Measurements from ENCODE around the gene GTSF1L.

GTSF1L gene

GRCh38 chr20:43717616-43717995 lies 9.2 kb downstream of the GTSF1L start:
- no peak for TF ChIP-seq CTCF (IDR thresholded peaks at IDR 0.05)
- Mint-ChIP-seq H3K9me3 (no peaks in the 10 kb centered on the region), H3K27ac (no peak overlapping the region), H3K4me3 (no peak overlapping the region), H3K27me3 (ENCODE audit: low read depth, poor library complexity) (no peaks in the 10 kb centered on the region), H3K36me3 (ENCODE audit: low read depth) (peaks cover 24% of the 10 kb centered on the region), H3K4me1 (peaks cover 7% of the 10 kb centered on the region)
- DNase-seq, result no peak

- Mint-ChIP-seq H3K4me3 (no peak overlapping the region), H3K36me3 (ENCODE audit: low read depth) (peaks cover 25% of the 10 kb centered on the region), H3K9me3 (no peaks in the 10 kb centered on the region), H3K27me3 (ENCODE audit: low read depth, poor library complexity) (no peaks in the 10 kb centered on the region), H3K27ac (no peak overlapping the region), H3K4me1 (peaks cover 7% of the 10 kb centered on the region)
- no peak for TF ChIP-seq CTCF (IDR thresholded peaks at IDR 0.05)
- no peak for DNase-seq
These were observed 9.8 kb downstream of the GTSF1L start for GRCh38 chr20:43716757-43717615.

- Mint-ChIP-seq H3K4me1 (peaks cover 7% of the 10 kb centered on the region), H3K27ac (no peak overlapping the region), H3K27me3 (ENCODE audit: low read depth, poor library complexity) (no peaks in the 10 kb centered on the region), H3K9me3 (no peaks in the 10 kb centered on the region), H3K36me3 (ENCODE audit: low read depth) (peaks cover 29% of the 10 kb centered on the region), H3K4me3 (no peak overlapping the region)
- DNase-seq, result no peak
- TF ChIP-seq CTCF (IDR thresholded peaks at IDR 0.05), result no peak
These were observed 10.7 kb downstream of the GTSF1L start for GRCh38 chr20:43716123-43716522.

GRCh38 chr20:43715511-43715910 lies 11.3 kb downstream of the GTSF1L start:
- Mint-ChIP-seq H3K27me3 (ENCODE audit: low read depth, poor library complexity) (no peaks in the 10 kb centered on the region), H3K9me3 (no peaks in the 10 kb centered on the region), H3K27ac (no peak overlapping the region), H3K36me3 (ENCODE audit: low read depth) (peaks cover 29% of the 10 kb centered on the region), H3K4me3 (no peak overlapping the region), H3K4me1 (peaks cover 1% of the 10 kb centered on the region)
- DNase-seq, result no peak
- TF ChIP-seq CTCF (IDR thresholded peaks at IDR 0.05), result no peak

GRCh38 chr20:43715044-43715443 lies 11.8 kb downstream of the GTSF1L start:
- Mint-ChIP-seq H3K9me3 (no peaks in the 10 kb centered on the region), H3K36me3 (ENCODE audit: low read depth) (peaks cover 27% of the 10 kb centered on the region), H3K27me3 (ENCODE audit: low read depth, poor library complexity) (no peaks in the 10 kb centered on the region), H3K27ac (no peak overlapping the region), H3K4me3 (no peak overlapping the region), H3K4me1 (no peaks in the 10 kb centered on the region)
- DNase-seq, result no peak
- TF ChIP-seq CTCF (IDR thresholded peaks at IDR 0.05), result no peak

- no peak overlapping the region for H3K4me3 Mint-ChIP-seq
- no peak for TF ChIP-seq CTCF (IDR thresholded peaks at IDR 0.05)
- no peaks in the 10 kb centered on the region for H3K4me1 Mint-ChIP-seq
- no peak for DNase-seq
- peaks cover 36% of the 10 kb centered on the region for H3K36me3 Mint-ChIP-seq (ENCODE audit: low read depth)
- no peak overlapping the region for H3K27ac Mint-ChIP-seq
- peaks cover 3% of the 10 kb centered on the region for H3K27me3 Mint-ChIP-seq (ENCODE audit: low read depth, poor library complexity)
- no peaks in the 10 kb centered on the region for H3K9me3 Mint-ChIP-seq
These were observed 15.6 kb downstream of the GTSF1L start for GRCh38 chr20:43711098-43711654.

All from nephron progenitor cell (in vitro differentiated cells).